ENCODE data around the gene APOL6. TPM values are rescaled to one million over a fixed set of nuclear protein-coding genes. Genes with fewer than 3 reads are reported as not detected.

The APOL6 gene
- total and polyA plus RNA-seq, 10 of the 15 experiments (the other 5 are each of a cell fraction or from before 2014, with no cell fraction given), result 4.3 to 22.9 (median 9.3) TPM

GRCh38 chr22:35629406-35630216, 18.6 kb upstream of the APOL6 start (continued):
- TF ChIP-seq EGR1 (IDR thresholded peaks at IDR 0.05; ENCODE audit: borderline replicate concordance in 1 of 2, low read depth in 2 of 2, low read length in 2 of 2), result 0 out of 3 replicates have a peak, but pooled peaks of 1 of the 2 experiments have one; percentile 5
- TF ChIP-seq JUNB (IDR thresholded peaks at IDR 0.05), result peak; percentile 85
- peak; percentile 76; the same call in 1 of the 2 replicates for TF ChIP-seq CREM (IDR thresholded peaks at IDR 0.05; ENCODE audit: low read depth)
- TF ChIP-seq NR2F1 (conservative IDR thresholded peaks at IDR 0.05), result peak; percentile 97
- peak; percentile 86 for TF ChIP-seq MEF2A (IDR thresholded peaks at IDR 0.05; ENCODE audit: insufficient read depth, low read depth, low read length)

GRCh38 chr22:35630387-35630793, 17.9 kb upstream of the APOL6 start:
- H3K79me2 ChIP-seq (ENCODE audit: control insufficient read depth, insufficient read depth, low read length), result no peaks in the 10 kb centered on the region
- H3K4me1 ChIP-seq (ENCODE audit: control insufficient read depth, insufficient read depth, low read length), result peaks cover 22% of the 10 kb centered on the region
- no peak overlapping the region for H3K9ac ChIP-seq (ENCODE audit: control insufficient read depth, insufficient read depth, low read length)
- ATAC-seq, result no peak
- no peak overlapping the region for H2AFZ ChIP-seq (ENCODE audit: control insufficient read depth, low read depth, low read length)
- intact Hi-C loops (cut with micrococcal nuclease; ENCODE audit: unreplicated experiment), result loop anchor here (5.0 kb wide), 1 partner anchor 112 kb away; no protein-coding TSS in a partner anchor
- SMC1A ChIA-PET (ENCODE audit: uncharacterized antibody, unreplicated experiment), result interaction anchor here (0.8 to 2.8 kb wide), 6 partner anchors 47 to 534 kb away, joined by 3 to 8 read pairs (median 4); no protein-coding TSS in a partner anchor
- BruUV-seq (replicated peaks), result no TSS peak
- no peaks in the 10 kb centered on the region for H3K36me3 ChIP-seq (ENCODE audit: control insufficient read depth in 2 of 2, insufficient read depth in 2 of 2, low read length in 1 of 2)
- no peak overlapping the region for H3K4me2 ChIP-seq (ENCODE audit: control insufficient read depth, insufficient read depth)
- no peak overlapping the region for H3K27ac ChIP-seq (ENCODE audit: control insufficient read depth, insufficient read depth)
- in situ Hi-C loops (cut with MboI), result no loop called here
- H4K20me1 ChIP-seq (ENCODE audit: control insufficient read depth, insufficient read depth), result no peaks in the 10 kb centered on the region
- RAD21 ChIA-PET (ENCODE audit: unreplicated experiment), result interaction anchor here (0.7 to 5.7 kb wide), 5 partner anchors 15 to 279 kb away, joined by 3 to 30 read pairs (median 3); partner anchors contain the start of gene APOL6
- no peak for FAIRE-seq
- H3K4me3 ChIP-seq, result no peak overlapping the region
- H3K9me3 ChIP-seq (replicated peaks; ENCODE audit: control insufficient read depth, insufficient read depth, low read length), result peaks cover 1% of the 10 kb centered on the region; the same call in 1 of the 3 replicates
- no peak for DNase-seq (ENCODE audit: low read depth, low spot score)
- WGBS (ENCODE audit: insufficient coverage, insufficient replicate concordance, low lambda C conversion rate, missing lambda C conversion rate), result 66% methylated on average over 4 of the region's 4 CpGs
- no peaks in the 10 kb centered on the region for H3K27me3 ChIP-seq (replicated peaks in 1 of 2; ENCODE audit: control insufficient read depth in 2 of 2, insufficient read depth in 2 of 2, low read length in 1 of 2)
- POLR2A ChIA-PET, result interaction anchor here (0.7 kb wide), 1 partner anchor 18 kb away, joined by 3 read pairs; the partner anchor contains the start of gene APOL6
- CTCF ChIA-PET, result interaction anchor here (0.6 to 3.7 kb wide), 11 partner anchors 9 to 435 kb away, joined by 3 to 26 read pairs (median 3); partner anchors contain the start of gene APOL6
- no peak for TF ChIP-seq ESRRA (IDR thresholded peaks at IDR 0.05; ENCODE audit: low read length)
- TF ChIP-seq SREBF2 (IDR thresholded peaks at IDR 0.05; ENCODE audit: low read length), result no peak
- no peak for TF ChIP-seq PRDM15 (CRISPR knock-in tag; IDR thresholded peaks at IDR 0.05)
- no peak for TF ChIP-seq KDM1A (IDR thresholded peaks at IDR 0.05; ENCODE audit: borderline replicate concordance)
- no peak for TF ChIP-seq POLR2AphosphoS2 (IDR thresholded peaks at IDR 0.05; ENCODE audit: low read depth, low read length)
- no peak for TF ChIP-seq TCF7 (IDR thresholded peaks at IDR 0.05; ENCODE audit: borderline replicate concordance)
- TF ChIP-seq ZBTB11 (CRISPR knock-in tag; IDR thresholded peaks at IDR 0.05), result no peak
- TF ChIP-seq NBN (IDR thresholded peaks at IDR 0.05), result no peak
- TF ChIP-seq GATAD2B (conservative IDR thresholded peaks at IDR 0.05; ENCODE audit: low read depth), result no peak
- TF ChIP-seq PAX5 (IDR thresholded peaks at IDR 0.05; ENCODE audit: borderline replicate concordance, low read depth, low read length), result no peak
